Measurements from ENCODE around the gene EML4.

EML4 gene

GRCh38 chr2:42217307-42217706, 48.2 kb downstream of the EML4 start:
- DNase-seq (no peak), ATAC-seq (ENCODE audit: insufficient read depth, low read depth) (no peak)
- Histone ChIP-seq H2AFZ (ENCODE audit: low read depth, low read length) (no peak overlapping the region), H3K9me3 (ENCODE audit: insufficient read depth, low read length, severe bottlenecking) (no peaks in the 10 kb centered on the region), H3K9ac (ENCODE audit: low read depth, low read length) (no peak overlapping the region), H3K4me3 (ENCODE audit: low read depth in 1 of 2, low read length in 2 of 2) (no peak overlapping the region), H3K36me3 (ENCODE audit: insufficient read depth, low read length) (no peaks in the 10 kb centered on the region; the same call in 1 of the 2 replicates), H3K27me3 (ENCODE audit: insufficient read depth, low read length, poor library complexity) (no peaks in the 10 kb centered on the region), H4K20me1 (ENCODE audit: insufficient read depth, low read length) (no peaks in the 10 kb centered on the region), H3K4me2 (ENCODE audit: insufficient read depth, low read length) (no peak overlapping the region), H3K79me2 (ENCODE audit: insufficient read depth, low read length) (peaks cover 72% of the 10 kb centered on the region), H3K27ac (ENCODE audit: low read length) (no peak overlapping the region), H3K4me1 (ENCODE audit: insufficient read depth, low read length) (no peaks in the 10 kb centered on the region)
- TF ChIP-seq, protein P1, sequence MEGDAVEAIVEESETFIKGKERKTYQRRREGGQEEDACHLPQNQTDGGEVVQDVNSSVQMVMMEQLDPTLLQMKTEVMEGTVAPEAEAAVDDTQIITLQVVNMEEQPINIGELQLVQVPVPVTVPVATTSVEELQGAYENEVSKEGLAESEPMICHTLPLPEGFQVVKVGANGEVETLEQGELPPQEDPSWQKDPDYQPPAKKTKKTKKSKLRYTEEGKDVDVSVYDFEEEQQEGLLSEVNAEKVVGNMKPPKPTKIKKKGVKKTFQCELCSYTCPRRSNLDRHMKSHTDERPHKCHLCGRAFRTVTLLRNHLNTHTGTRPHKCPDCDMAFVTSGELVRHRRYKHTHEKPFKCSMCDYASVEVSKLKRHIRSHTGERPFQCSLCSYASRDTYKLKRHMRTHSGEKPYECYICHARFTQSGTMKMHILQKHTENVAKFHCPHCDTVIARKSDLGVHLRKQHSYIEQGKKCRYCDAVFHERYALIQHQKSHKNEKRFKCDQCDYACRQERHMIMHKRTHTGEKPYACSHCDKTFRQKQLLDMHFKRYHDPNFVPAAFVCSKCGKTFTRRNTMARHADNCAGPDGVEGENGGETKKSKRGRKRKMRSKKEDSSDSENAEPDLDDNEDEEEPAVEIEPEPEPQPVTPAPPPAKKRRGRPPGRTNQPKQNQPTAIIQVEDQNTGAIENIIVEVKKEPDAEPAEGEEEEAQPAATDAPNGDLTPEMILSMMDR (IDR thresholded peaks at IDR 0.05; ENCODE audit: borderline replicate concordance, extremely low read depth, low read length, poor library complexity, severe bottlenecking) = no peak
- no peak for TF ChIP-seq EZH2 (IDR thresholded peaks at IDR 0.05; ENCODE audit: borderline replicate concordance, low read depth, low read length, severe bottlenecking)

DNA sequence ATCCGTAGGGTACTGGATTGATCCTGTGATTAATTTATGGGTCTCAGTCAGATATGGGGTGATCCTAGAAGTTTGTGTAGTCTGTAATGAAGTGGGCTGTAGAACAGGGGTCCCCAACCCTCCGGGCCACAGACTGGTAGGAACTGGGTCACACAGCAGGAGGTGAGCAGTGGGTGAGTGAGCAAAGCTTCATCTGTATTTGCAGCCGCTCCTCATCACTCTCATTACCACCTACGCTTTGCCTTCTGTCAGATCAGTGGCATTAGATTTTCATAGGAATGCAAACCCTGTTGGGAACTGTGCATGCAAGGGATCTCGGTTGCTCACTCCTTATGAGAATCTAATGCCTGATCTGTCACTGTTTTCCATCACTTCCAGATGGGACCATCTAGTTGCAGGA, 48.8 kb downstream of the EML4 start:
- H3K9ac ChIP-seq (ENCODE audit: low read depth, low read length) = no peak overlapping the region
- H3K9me3 ChIP-seq (ENCODE audit: insufficient read depth, low read length, severe bottlenecking) = no peaks in the 10 kb centered on the region
- no peaks in the 10 kb centered on the region for H3K27me3 ChIP-seq (ENCODE audit: insufficient read depth, low read length, poor library complexity)
- no peak overlapping the region for H2AFZ ChIP-seq (ENCODE audit: low read depth, low read length)
- no peaks in the 10 kb centered on the region for H3K4me1 ChIP-seq (ENCODE audit: insufficient read depth, low read length)
- H3K27ac ChIP-seq (ENCODE audit: low read length) = no peak overlapping the region
- no peaks in the 10 kb centered on the region; the same call in 1 of the 2 replicates for H3K36me3 ChIP-seq (ENCODE audit: insufficient read depth, low read length)
- DNase-seq = no peak
- ATAC-seq (ENCODE audit: insufficient read depth, low read depth) = no peak
- TF ChIP-seq, protein P1 (IDR thresholded peaks at IDR 0.05; ENCODE audit: borderline replicate concordance, extremely low read depth, low read length, poor library complexity, severe bottlenecking) = no peak
- TF ChIP-seq EZH2 (IDR thresholded peaks at IDR 0.05; ENCODE audit: borderline replicate concordance, low read depth, low read length, severe bottlenecking) = no peak
- peaks cover 71% of the 10 kb centered on the region for H3K79me2 ChIP-seq (ENCODE audit: insufficient read depth, low read length)
- H3K4me3 ChIP-seq (ENCODE audit: low read depth in 1 of 2, low read length in 2 of 2) = no peak overlapping the region
- no peaks in the 10 kb centered on the region for H4K20me1 ChIP-seq (ENCODE audit: insufficient read depth, low read length)
- no peak overlapping the region for H3K4me2 ChIP-seq (ENCODE audit: insufficient read depth, low read length)

GRCh38 chr2:42218712-42219111, 49.6 kb downstream of the EML4 start:
- no peak overlapping the region for H3K4me3 ChIP-seq (ENCODE audit: low read depth in 1 of 2, low read length in 2 of 2)
- no peaks in the 10 kb centered on the region for H3K4me1 ChIP-seq (ENCODE audit: insufficient read depth, low read length)
- no peak overlapping the region for H3K9ac ChIP-seq (ENCODE audit: low read depth, low read length)
- ATAC-seq (ENCODE audit: insufficient read depth, low read depth) (no peak), DNase-seq (no peak)
- TF ChIP-seq, protein P1 (IDR thresholded peaks at IDR 0.05; ENCODE audit: borderline replicate concordance, extremely low read depth, low read length, poor library complexity, severe bottlenecking) = no peak
- no peak for TF ChIP-seq EZH2 (IDR thresholded peaks at IDR 0.05; ENCODE audit: borderline replicate concordance, low read depth, low read length, severe bottlenecking)
- H3K36me3 ChIP-seq (ENCODE audit: insufficient read depth, low read length) = no peaks in the 10 kb centered on the region; the same call in 1 of the 2 replicates
- peaks cover 75% of the 10 kb centered on the region for H3K79me2 ChIP-seq (ENCODE audit: insufficient read depth, low read length)
- H3K9me3 ChIP-seq (ENCODE audit: insufficient read depth, low read length, severe bottlenecking) = no peaks in the 10 kb centered on the region
- no peak overlapping the region for H3K4me2 ChIP-seq (ENCODE audit: insufficient read depth, low read length)
- H2AFZ ChIP-seq (ENCODE audit: low read depth, low read length) = no peak overlapping the region
- no peak overlapping the region for H3K27ac ChIP-seq (ENCODE audit: low read length)
- no peaks in the 10 kb centered on the region for H3K27me3 ChIP-seq (ENCODE audit: insufficient read depth, low read length, poor library complexity)
- H4K20me1 ChIP-seq (ENCODE audit: insufficient read depth, low read length) = no peaks in the 10 kb centered on the region

DNA sequence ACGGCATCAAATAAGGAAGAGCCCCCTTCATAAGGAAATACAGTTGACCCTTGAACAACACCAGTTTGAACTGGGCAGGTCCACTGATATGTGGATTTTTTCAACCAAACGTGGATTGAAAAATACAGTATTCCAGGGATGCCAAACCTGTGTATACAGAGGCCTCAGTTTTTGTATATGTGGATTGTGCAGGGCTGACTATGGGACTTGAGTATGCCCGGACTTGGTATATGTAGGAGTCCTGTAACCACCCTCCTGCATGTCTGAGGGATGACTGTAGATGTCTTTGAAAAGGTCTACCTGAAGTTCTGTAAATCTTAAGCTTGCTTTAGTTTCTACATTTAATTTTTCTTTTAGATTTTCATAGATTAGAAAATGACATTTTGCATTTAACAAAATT, 50.0 kb downstream of the EML4 start:
- no peak for TF ChIP-seq EZH2 (IDR thresholded peaks at IDR 0.05; ENCODE audit: borderline replicate concordance, low read depth, low read length, severe bottlenecking)
- TF ChIP-seq, protein P1 (IDR thresholded peaks at IDR 0.05; ENCODE audit: borderline replicate concordance, extremely low read depth, low read length, poor library complexity, severe bottlenecking) = no peak
- H3K27me3 ChIP-seq (ENCODE audit: insufficient read depth, low read length, poor library complexity) = no peaks in the 10 kb centered on the region
- no peak overlapping the region for H3K4me2 ChIP-seq (ENCODE audit: insufficient read depth, low read length)
- no peak for ATAC-seq (ENCODE audit: insufficient read depth, low read depth)
- no peak for DNase-seq
- no peak overlapping the region for H3K27ac ChIP-seq (ENCODE audit: low read length)
- no peaks in the 10 kb centered on the region; the same call in 1 of the 2 replicates for H3K36me3 ChIP-seq (ENCODE audit: insufficient read depth, low read length)
- H3K9ac ChIP-seq (ENCODE audit: low read depth, low read length) = no peak overlapping the region
- H3K9me3 ChIP-seq (ENCODE audit: insufficient read depth, low read length, severe bottlenecking) = no peaks in the 10 kb centered on the region
- no peak overlapping the region for H2AFZ ChIP-seq (ENCODE audit: low read depth, low read length)
- peaks cover 79% of the 10 kb centered on the region for H3K79me2 ChIP-seq (ENCODE audit: insufficient read depth, low read length)
- H4K20me1 ChIP-seq (ENCODE audit: insufficient read depth, low read length) = peaks cover under 1% of the 10 kb centered on the region; the same call in 1 of the 2 replicates
- H3K4me3 ChIP-seq (ENCODE audit: low read depth in 1 of 2, low read length in 2 of 2) = no peak overlapping the region
- H3K4me1 ChIP-seq (ENCODE audit: insufficient read depth, low read length) = no peaks in the 10 kb centered on the region
